NOMO-1 treated with DMSO at 0.1 percent for 48 hours (cell line): ENCODE results near the gene PNRC1.
"Not testable (repeated sequence)": the region's sequence is repeated elsewhere in the genome, so short reads cannot be mapped to it uniquely, and the experiment has no call there.

Experiments
- DNase-seq: peaks from one replicate; lab custom pipeline; 2025; ENCODE audit not compliant: unreplicated experiment; lab: John Stamatoyannopoulos, UW

PNRC1 gene

DNA sequence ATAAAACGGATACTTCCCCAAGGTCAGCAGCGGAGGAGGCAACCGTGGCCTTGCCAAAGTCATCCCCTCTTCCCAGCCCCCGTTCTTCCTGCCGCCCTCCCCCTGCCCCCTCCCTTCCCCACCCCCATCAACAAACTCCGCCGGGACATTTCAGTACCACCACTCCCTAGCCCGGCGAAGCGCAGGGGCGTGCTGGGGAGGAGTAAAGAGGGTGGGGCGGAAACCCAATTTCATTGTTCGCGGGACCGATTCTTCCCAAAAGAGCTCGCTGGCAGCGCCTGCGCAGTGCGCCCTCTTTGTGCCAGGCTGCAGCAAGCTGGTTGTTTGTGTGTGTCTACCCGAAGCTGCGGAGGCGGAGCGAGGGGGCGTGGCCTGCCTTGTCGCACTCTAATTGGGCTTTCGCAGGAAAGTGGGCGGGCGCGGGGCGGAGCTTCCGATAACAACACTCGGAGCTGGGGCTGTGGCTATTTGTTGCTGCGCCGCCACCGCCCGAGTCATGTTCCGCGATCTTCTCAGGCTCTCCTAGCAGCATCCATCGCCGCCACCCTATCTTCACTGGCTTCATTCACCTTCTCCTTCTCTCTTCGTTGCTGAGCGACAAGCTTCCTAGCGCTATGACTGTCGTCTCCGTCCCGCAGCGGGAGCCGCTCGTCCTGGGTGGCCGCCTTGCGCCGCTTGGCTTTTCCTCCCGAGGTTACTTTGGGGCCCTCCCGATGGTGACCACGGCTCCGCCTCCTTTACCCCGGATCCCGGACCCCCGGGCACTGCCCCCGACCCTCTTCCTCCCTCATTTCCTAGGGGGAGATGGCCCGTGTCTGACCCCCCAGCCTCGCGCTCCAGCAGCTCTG lies at the start of gene PNRC1:
PNRC1 (plus strand) TSS at position 471 of the 848 bp plus-strand sequence; CDS start at position 615, 144 bp downstream.
- peak; percentile 97 for DNase-seq

GRCh38 chr6:89032599-89032998 lies 48.0 kb upstream of the PNRC1 start:
- DNase-seq = no peak

DNA sequence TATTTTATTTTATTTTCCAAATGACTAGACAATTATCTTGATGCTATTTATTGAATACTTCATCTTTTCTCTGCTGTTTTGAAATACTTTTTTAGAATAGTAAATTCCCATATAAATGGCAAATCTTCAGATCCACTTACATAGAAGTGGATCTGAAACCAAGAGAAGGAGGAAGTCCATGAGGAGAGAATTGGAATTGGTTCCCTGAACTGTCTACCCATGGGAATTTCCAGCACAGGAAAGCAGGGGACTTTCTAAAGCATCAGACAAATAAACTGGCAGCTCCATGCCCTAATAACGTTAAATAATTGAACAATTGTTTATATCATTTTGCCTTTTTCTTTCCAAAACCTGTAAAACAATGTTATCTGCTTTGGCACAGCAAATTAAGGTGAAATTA lies 47.1 kb upstream of the PNRC1 start:
- DNase-seq = no peak

DNA sequence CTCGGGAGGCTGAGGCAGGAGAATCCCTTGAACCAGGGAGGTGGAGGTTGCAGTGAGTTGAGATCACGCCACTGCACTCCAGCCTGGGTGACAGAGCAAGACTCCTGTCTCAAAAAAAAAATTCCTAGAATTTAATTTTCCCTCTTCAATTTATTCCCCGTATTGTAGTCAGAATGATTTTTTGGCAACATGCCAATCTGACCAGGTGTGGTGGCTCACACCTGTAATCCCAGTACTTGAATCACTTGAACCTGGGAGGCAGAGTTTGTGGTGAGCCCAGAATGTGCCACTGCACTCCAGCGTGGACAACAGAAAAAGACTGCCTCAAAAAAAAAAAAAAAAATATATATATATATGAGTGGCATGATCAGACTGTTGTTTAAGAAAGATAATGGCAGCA lies 46.4 kb upstream of the PNRC1 start:
- not testable (repeated sequence) for DNase-seq

DNA sequence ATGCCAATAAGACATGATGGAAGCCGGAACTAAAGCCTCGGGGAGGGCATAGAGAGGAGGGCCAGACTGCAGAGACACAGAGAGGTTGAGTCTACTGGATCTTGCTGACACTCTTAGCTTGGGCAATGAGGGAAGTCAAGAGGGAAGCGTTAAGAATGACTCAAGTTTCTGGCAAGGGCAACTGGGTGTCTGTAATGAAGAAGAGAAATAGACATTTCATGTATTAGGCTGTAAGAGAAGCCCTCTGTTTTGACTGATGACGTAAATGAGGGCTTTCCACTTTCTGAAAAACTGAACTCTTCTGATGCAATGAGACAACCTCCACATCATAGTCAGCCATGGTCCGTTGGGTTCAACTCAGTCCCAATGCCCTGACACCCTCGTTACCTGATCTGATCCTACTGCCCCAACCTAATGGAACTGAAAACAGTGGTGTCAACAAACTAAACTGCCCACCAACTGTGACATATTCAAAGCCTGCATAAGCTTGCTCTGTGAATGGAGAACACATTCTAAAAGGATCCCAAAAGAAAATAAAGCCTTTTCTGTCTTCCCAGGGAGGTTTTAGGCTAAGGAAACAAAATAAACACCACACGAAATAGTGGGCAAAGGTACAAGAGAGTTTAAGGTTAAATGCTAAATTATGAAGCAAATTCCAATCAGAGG lies 45.8 kb upstream of the PNRC1 start:
- DNase-seq = peak; percentile 98

DNA sequence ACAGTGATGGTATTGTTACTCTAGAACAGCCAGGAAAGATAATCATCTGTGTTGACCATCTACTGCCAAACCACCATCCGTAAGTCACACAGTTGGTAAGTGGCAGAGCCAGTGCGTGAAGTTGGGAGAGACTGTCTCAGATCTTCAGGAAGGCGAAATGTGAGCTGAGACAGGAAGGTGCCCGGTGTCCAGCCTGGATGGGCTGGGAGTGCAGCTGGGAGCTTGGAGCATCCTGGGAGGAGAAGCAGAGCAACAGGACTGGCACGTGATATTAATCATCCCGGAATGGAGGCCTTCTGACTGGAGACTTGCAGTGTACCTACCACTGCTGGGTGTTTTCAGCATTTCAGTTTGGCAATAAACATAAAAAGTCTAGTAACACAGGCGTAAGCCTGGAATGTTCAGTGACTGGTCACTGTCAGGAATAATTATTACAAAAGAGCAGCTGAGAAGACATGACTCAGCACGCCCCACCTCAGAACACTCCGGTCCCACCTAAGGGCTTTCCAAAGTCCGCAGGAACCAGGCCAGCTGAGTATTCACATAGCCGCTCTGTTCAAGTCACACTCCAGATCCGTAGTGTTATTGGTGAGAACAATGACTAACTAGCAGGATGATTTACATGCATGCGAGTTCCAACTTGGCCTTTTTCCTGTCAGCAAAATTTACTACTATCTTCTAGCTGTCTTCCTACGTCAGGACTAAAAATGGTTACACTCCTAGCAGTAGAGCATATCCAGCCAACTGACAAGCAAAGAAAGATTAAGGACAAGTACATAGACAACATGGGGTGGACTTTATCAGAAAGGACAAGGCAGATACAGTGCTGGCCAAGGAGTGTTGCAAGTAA lies 45.1 kb upstream of the PNRC1 start:
- peak; percentile 74 for DNase-seq

DNA sequence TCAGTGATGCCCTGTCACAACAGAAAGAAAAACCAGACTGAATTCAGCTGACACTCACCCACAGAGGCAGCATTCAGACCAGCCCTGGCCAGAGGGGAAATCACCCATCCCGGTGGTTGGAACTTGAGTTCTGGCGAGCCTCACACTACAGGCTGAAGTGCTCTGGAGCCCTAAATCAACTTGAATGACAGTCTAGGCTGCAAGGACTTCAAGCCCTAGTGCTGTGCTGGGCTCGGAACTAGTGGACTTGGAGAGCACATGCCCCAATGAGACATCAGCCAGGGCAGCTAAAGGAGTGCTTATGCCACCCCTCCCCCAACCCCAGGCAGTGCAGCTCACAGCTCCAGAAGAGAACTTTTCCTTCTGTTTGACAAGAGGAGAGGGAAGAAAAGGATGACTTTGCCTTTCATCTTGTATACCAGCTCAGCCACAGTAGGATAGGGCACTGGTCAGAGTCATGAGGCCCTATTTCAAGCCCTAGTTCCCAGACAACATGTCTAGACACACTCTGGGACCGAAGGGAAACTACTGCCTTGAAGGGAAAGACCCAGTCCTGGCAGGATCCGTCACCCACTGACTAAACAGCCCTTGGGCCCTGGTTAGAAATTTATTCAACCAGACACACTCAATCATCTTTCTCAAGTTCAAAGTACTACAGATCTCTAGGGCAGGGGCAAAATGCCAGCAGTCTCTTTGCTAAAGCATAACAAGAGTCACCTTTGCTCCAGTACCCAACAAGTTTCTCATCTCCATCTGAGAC lies 43.2 kb upstream of the PNRC1 start:
- no peak for DNase-seq

DNA sequence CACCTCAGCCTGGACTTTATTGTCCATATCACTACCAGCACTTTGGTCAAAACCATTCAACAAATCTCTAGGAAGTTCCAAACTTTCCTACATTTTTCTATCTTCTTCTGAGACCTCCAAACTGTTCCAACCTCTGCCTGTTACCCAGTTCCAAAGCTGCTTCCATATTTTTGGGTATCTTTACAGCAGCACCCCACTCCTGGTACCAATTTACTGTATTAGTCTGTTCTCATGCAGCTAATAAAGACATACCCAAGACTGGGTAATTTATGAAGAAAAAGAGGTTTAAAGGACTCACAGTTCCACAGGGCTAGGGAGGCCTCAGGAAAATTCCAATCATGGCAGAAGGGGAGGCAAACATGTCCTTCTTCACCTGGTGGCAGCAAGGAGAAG lies 42.7 kb upstream of the PNRC1 start:
- DNase-seq = not testable (repeated sequence)

- peak; percentile 54 for DNase-seq
Measured at GRCh38 chr6:89042664-89043063, 37.9 kb upstream of the PNRC1 start.

GRCh38 chr6:89044328-89045010 lies 36.1 kb upstream of the PNRC1 start:
- DNase-seq = no peak

- DNase-seq = peak; percentile 89
Measured at GRCh38 chr6:89045011-89045387, 35.6 kb upstream of the PNRC1 start.

- no peak for DNase-seq
Measured at GRCh38 chr6:89045576-89045975, 35.0 kb upstream of the PNRC1 start.

GRCh38 chr6:89047473-89047872 lies 33.1 kb upstream of the PNRC1 start:
- DNase-seq = peak; percentile 28

- DNase-seq = no peak
Measured at GRCh38 chr6:89048288-89048923, 32.1 kb upstream of the PNRC1 start.

DNA sequence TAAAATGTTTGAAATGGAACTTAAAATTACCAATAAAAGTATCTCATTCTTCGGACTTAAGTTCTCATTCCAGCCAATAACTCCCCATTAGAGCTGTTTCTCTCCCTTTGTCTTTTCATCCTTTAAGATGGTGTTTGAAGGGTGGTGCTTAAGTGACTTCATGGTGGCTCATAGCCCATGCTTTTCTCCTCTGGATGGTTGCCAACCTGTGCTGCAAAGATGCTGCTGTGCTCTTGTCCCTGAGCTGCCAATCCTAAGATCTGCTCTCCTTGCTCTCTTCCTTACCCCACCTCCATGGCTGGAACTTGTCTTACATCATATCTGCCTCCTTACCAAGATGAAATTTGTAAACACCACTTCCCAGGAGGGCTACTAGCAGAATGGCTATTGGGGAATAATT lies 31.6 kb upstream of the PNRC1 start:
- no peak for DNase-seq

DNA sequence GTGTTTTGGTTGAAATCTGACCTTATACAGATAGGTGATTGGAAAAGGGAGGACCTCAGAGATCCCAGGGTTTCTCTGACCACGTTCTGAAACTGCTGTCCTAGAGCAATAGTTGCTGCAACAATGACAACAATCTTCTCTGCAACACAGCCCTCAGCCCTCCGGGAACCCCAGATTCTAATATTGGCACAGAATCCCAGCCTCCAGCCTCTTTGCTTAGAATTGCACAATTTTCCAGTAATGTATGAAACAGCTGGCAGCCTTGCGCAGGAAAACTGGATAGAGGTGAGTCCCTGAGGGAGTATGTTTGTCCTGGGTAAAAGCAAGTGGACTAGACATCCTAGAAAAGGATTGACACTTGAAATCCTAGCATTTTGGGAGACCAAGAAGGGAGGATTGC lies 30.4 kb upstream of the PNRC1 start:
- DNase-seq = no peak

DNA sequence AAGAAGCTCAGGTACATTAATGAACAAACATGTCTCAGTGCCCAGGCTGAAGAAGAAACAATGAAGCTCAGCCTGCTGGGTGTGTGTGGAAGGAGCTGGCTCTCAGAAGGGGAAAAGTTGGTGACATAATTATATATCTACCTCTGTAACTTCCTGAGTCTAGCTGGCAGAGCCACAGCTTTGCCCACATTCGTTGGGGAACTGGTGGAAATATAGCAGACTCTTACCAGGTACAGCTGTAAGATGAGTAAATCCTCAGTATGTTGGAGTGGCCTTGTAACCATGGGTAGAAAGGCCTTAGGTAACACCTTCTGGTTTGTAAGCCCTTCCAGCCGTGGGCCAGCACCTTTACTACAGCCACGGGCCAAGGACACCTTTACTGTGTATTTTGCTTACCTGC lies 29.9 kb upstream of the PNRC1 start:
- DNase-seq = peak; percentile 27

DNA sequence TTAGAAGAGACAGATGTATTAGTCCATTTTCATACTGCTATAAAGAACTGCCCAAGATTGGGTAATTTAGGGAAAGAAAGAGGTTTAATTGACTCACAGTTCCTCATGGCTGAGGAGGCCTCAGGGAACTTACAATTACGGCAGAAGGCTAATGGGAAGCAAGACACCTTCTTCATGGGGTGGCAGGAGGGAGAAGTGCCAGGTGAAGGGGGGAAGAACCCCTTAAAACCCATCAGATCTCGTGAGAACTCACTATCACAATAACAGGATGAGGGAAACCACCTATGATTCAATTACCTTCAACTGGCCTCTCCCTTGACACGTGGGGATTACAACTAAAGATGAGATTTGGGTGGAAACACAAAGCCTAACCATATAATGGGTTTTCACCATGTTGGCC lies 28.9 kb upstream of the PNRC1 start:
- DNase-seq = no peak

DNA sequence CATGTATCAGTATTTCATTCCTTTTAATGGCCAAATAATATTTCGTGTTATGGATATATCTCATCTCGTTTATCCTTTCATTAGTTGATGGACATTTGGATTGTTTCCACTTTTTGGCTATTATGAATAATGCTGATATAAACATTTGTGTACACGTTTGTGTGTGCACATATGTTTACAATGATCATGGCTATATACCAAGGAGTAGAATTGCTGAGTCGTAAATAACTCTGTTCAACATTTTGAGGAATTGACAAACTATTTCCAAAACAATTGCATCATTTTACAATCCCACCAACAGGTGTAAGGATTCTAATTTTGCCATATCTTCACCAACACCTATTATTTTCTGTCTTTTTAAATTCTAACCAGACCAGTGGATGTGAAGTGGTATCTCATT lies 26.3 kb upstream of the PNRC1 start:
- no peak for DNase-seq

DNA sequence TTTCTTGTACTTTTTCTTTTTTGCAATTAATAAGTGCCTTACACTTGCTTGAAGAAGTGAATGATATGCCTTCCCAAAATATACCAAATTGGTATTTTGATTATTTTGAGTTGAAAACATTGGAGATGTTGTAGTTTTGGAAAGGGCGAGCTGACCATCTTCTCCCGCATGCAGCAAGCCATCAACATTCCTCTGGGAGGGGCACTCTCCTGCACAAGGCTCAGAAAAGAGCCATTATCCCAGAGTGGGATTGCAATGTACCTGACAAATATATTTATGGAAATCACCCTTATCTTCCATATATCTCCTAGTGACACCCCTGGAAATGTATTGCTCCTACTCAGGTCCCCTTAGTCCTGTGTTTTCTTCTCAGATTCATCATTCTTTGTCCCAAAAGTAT lies 22.8 kb upstream of the PNRC1 start:
- no peak for DNase-seq
